Neural cell (in vitro differentiated cells): ENCODE measurements around the gene MIEN1.

ENCODE experiments used
- CTCF ChIP-seq: fragments of 450-650 bp; IDR thresholded peaks from 2 replicates; pipeline ENCODE4 v1.5.1; 2014; ENCODE audit warnings: antibody characterized with exemption, mild to moderate bottlenecking, moderate library complexity; ENCODE audit not compliant: poor library complexity, severe bottlenecking
- EP300 ChIP-seq: fragments of 450-650 bp; conservative IDR thresholded peaks from 2 replicates; pipeline ENCODE4 v1.6.1; 2014; ENCODE audit warnings: antibody characterized with exemption, mild to moderate bottlenecking, moderate library complexity; ENCODE audit not compliant: poor library complexity, severe bottlenecking
- POLR2AphosphoS5 ChIP-seq: IDR thresholded peaks from 2 replicates; pipeline ENCODE4 v1.6.1; 2012

GRCh38 chr17:39704821-39705551 is 25.3 kb downstream of the MIEN1 start:
- TF ChIP-seq CTCF (no peak), POLR2AphosphoS5 (no peak), EP300 (no peak)
